ENCODE measurements around the gene CD46.
"Not testable (repeated sequence)": the region's sequence is repeated elsewhere in the genome, so short reads cannot be mapped to it uniquely, and the experiment has no call there.

The CD46 gene

GRCh38 chr1:207751463-207751789 is 428 bp upstream of the CD46 start:
- DNase-seq (ENCODE audit: low read depth): not testable (repeated sequence)

DNA sequence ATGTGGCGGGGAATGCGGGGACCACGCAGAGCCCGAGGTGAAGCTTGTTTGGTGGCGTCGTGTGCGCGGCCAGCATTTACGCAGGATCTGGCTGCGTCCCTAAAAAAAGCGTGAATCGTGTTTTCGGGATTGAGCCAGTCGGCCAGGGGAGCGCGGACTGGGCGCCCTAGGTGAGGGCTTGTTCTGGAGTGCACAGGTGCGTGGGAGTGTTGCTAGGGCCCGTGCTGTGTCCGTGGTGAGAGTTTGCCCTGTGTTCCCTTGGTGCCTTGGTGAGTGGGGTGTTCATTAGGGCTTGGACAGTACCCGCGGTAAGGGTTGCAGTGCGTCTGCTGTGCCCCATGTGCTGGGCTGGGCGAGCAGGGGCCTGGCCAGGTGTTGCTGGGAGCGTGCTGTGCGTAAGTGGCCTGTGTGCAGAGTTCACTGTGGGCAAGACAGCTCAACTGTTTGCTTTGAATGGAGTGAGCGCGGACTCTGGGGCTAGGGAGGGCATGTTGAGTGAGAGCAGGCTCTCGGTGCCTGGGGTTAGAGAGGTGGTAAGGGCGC is 673 bp downstream of the CD46 start:
- no peak for DNase-seq (ENCODE audit: low read depth)

DNA sequence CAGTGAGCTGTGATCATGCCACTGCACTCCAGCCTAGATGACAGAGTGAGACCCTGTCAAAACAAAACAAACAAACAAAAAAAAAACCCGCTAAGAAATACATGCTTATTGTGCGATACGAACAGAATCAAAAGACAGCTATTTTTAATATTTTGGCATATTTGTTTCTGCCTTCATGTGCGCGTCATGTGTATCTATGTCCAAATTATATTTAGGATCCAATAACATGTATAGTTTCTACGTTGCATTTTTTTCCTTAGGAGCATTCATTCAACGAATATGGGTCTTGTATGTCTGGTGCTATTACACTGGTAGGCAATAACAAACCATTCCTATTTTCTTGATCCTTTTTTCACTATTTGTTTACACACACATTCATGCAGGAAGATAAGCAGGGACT is 1.8 kb downstream of the CD46 start:
- DNase-seq (ENCODE audit: low read depth): no peak

DNA sequence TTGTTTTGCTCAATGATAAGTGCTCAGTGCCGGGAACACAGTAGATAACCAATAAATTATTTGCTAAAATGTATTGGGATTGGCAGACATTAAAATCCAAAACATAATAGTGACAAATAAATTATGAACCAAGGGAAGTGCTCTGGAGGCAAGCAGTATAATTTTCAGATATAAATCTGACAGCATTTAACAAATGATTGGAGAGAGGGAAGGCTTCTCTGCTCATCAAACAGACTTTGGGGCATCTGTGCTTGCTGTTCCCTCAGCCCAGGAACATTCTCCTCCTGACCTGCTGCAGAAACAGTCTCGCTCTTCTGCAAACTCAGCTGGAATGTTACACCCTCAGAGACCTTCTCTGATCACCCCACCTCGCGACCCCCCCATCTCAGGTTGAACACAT is 2.2 kb downstream of the CD46 start:
- no peak for DNase-seq (ENCODE audit: low read depth)

DNA sequence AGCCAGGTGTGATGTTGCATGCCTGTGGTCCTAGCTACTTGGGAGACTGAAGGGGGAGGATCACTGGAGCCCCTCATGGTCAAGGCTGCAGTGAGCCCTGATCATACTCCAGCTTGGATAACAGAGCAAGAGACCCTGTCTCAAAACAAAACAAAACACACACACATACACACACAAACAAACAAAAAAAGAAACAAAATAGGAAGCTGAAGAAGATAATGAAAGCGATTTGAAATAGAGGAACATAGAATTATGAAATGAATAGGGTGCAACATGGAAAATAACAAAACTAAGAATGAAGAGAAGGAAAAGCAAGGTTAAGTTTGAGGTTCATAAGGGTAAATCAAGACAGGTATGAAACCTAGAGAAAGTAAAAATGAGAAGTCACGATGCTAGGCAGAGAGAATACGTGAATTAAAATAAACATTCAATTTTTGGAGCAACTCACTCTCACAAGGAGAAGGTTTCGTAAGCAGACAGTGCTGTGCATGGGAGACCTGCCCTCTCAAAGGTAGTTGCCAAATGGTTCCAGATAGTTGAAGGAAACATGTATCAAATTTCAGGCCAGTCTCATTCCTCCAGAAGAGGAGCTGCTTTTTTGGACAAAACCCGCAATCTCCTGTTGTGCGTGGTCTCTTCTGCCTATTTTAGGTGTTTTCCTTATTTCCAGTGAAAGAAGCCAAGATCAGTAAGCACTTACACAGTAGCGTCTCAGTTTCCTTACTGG is 3.3 kb downstream of the CD46 start:
- no peak for DNase-seq (ENCODE audit: low read depth)

DNA sequence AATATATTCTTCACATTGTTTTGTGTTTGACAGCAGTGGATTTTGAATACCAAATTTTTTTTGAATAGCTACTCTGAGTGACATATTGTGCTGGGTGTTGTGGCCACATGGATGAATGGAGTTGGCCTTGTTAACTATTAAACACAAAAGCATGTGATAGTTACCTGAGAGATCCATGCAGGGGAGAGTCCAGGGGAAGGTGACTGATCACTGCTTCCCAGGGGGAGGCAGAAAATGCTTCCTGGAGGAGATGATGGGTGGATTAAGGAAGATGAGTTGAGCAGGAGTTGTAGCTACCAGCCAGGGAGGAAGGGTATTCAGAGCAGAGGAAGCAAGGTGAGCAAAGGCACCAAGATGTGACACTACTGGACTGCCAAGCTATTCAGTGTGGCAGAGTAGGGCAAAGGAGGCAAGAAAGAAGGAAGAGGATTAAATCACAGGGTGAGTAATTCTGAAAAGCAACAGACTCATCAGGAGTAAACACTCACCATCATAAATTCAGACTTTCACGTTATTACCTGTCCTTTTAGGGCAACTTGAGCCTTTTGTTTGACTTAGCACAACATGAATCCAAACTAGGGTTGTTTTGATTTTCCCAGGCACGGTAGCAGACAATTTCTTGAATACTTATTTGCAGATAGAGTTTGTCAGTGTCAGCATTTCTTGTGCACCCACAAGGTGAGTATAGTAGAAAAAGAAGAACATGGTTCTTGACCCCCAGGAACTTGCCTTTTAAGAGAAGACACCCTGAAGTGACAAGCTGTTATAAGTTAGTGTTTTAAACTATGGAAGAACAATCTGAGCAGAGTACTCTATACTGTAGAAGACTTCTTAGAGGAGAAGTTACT is 4.2 kb downstream of the CD46 start:
- no peak for DNase-seq (ENCODE audit: low read depth)

- DNase-seq (ENCODE audit: low read depth): no peak
These were observed 10.8 kb downstream of the CD46 start for GRCh38 chr1:207762622-207763021.

DNA sequence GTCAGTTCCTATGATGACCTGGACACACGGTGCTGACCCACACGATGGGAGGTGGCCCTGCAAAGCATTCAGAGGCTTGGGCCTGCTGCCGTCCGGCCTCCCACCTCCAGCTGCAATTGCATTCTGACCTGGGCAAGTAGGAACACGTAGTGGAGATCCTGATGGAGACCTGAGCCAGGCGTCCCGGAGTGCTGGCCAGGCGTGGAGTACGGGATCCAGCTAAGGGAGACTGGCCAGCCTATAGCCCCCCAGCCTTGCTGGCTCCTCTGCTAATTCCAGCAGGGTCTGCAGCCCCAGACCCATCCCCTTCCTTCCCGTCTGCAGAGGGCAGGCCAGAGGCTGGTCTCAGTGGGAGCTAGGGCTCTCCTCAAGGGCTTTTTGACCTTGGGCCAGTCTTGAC is 11.2 kb downstream of the CD46 start:
- no peak for DNase-seq (ENCODE audit: low read depth)

DNA sequence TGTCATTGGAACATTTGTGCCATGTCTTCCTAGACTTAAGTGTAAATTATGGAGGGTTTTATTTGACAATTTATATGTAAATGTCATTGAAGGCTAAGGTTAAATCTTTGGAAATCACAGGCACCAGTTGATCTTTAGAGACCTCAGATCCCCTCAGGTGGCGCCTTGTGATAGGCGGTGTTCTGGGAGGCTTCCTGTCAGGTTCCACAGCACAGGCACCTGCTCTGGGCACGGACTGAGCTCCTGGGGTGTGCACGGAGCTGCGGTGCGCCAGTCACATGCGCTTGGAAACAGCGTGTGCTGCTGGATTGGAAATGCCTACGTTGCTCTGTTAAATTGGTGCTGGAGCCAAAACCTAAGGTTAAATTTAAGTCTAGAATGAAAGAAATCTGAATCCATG is 12.1 kb downstream of the CD46 start:
- no peak for DNase-seq (ENCODE audit: low read depth)

DNA sequence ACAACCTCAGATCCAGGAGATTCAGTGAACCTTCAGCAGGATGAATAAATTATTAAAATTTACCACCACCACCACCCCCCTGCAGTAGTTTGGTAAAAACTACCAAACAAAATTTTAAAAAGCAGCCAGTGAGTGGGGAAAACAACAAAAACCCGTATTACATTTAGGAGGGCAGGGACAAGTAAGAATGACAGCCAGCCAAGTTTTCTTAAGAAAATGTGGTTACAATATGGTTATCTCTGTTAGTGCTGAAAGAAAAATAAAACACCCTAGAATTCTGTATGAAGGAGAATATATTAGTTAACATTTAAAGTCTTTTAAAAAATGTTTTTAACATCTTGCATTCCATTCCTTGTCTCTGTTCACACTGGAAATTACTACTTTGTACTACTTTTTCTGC is 14.7 kb downstream of the CD46 start:
- DNase-seq (ENCODE audit: low read depth): no peak

DNA sequence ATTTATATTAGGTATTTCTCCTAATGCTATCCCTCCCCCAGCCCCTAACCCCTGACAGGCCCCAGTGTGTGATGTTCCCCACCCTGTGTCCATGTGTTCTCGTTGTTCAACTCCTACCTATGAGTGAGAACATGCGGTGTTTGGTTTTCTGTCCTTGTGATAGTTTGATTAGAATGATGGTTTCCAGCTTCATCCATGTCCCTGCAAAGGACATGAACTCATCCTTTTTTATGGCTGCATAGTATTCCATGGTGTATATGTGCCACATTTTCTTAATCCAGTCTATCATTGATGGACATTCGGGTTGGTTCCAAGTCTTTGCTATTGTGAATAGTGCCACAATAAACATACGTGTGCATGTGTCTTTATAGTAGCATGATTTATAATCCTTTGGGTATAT is 18.7 kb downstream of the CD46 start:
- not testable (repeated sequence) for DNase-seq (ENCODE audit: low read depth)

DNA sequence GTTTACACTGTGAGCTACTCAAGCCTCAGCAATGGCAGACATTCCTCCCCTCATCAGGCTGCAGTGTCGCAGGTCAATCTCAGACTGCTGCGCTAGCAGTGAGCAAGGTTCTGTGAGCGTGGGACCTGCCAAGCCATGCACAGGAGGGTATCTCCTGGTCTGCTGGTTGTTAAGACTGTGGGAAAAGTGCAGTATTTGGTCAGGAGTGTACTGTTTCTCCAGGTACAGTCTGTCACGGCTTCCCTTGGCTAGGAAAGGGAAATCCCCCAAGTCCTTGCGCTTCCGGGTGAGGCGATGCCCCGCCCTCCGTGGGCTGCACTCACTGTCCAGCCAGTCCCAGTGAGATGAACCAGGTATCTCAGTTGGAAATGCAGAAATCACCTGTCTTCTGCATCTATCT is 24.2 kb downstream of the CD46 start:
- not testable (repeated sequence) for DNase-seq (ENCODE audit: low read depth)

DNA sequence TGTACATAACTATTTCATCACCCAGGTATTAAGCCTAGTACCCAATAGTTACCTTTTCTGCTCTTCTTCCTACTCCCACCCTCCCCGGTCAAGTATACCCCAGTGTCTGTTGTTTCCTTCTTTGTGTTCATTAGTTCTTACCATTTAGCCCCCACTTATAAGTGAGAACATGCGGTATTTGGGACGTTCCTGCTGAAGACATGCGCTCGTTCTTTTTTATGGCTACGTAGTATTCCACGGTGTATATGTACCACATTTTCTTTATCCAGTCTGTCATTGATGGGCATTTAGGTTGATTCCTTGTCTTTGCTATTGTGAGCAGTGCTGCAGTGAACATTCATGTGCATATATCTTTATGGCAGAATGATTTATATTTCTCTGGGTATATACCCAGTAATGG is 25.6 kb downstream of the CD46 start:
- DNase-seq (ENCODE audit: low read depth): not testable (repeated sequence)

DNA sequence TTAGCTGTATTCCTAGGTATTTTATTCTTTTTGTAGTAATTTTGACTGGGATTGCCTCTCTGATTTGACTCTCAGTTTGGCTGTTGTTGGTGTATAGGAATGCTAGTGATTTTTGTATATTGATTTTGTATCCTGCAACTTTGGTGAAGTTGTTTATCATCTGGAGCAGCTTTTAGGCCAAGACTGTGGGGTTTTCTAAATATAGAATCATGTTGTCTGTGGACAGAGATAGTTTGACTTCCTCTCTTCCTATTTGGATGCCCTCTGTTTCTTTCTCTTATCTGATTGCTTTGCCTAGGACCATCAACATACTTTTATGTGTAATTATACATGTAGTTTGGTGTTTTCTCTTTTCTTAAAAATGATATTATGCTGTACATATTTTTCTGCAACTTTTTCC is 27.2 kb downstream of the CD46 start:
- DNase-seq (ENCODE audit: low read depth): no peak

DNA sequence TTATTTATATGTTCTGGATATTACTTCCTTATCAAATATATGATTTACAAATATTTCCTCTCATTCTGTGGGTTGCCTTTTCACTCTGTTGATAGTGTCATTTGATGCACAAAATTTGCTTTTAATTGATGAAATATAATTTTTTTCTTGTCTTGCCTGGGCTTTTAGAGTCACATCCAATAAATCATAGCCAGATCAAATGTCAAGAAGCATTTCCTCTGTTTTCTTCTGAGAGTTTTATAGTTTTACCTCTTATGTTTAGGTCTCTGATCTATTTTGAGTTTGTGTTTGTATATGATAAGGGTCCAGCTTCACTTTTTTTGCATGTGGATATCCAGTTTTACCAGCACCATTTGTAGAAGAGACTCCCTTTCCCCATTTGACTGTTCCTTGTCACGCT is 29.5 kb downstream of the CD46 start:
- DNase-seq (ENCODE audit: low read depth): no peak

DNA sequence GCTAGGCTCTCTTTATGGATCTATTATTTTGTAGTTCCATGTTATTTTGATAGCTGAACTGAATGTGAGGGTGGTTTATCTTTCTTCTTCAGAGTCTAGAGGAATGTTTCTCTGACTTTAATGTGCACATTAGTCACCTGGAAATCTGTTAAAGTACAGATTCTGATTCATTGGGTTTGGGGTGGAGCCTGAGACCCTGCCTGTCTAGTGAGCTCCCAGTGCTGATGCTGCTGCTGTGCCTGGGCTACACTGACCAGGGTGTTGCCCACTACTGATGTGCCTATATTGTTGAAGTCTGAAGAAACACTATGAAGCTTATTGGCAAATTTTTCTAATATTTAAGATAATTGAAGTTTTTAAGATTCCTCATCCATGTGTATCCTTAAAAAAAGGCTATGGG is 35.9 kb downstream of the CD46 start:
- DNase-seq (ENCODE audit: low read depth): no peak

DNA sequence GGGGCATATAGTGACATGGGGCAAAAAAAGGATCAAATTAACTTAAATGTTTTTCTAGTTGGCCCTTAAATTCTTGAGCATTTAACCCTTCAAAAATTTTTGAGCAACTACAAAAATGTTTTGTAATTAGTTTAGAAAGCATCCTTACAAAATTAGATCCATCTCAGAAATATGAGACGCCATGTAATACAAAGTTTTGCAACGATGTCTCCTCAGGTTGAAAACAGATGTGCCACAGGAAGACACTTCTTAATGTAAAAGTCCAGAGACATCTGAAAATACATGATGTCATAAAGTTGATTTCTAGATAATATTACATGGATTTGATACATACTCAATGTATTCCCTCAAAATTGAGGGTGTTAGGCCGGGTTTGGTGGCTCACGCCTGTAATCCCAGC is 37.5 kb downstream of the CD46 start:
- DNase-seq (ENCODE audit: low read depth): no peak

DNA sequence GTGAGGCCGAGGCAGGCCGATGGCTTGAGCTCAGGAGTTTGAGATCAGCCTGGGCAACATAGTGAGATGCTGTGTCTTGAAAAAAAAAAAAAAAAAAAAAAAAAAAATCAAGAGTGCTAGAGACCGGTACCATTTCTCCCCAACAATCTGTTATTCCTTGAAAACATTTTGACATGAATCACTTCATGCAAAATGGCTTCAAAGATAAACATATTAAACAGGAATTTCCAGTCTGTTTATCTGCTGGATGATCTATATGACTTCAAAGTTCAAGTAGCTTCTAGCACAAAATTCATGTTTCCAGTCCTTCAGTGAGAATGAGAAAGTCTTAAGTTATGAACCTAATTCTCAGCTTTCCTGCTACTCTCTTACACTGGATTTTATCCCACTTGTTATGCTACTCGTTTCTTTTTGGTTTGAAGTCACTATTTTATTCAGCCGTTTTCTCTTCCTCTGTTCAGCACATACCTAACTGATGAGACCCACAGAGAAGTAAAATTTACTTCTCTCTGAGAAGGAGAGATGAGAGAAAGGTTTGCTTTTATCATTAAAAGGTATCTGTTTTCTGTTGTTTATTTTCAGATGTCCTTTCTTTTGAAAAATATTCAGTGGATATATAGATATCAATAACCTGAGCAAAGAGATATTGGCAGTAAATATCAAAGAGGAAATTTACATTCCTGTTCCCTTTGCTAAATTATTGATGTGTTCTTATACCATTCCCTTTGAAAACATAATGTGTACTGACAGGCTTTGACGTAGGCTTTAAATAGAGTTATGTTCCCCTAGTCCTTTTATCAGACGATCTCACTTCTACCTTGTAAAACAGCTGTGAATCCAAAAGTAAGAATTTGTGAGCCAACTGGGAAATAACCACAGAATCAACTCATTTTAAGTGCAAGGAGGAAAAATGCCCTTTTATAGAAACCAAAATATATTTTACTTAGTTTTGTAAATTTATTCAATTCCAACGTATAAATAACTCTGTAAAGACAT is 38.2 kb downstream of the CD46 start:
- no peak for DNase-seq (ENCODE audit: low read depth)

DNA sequence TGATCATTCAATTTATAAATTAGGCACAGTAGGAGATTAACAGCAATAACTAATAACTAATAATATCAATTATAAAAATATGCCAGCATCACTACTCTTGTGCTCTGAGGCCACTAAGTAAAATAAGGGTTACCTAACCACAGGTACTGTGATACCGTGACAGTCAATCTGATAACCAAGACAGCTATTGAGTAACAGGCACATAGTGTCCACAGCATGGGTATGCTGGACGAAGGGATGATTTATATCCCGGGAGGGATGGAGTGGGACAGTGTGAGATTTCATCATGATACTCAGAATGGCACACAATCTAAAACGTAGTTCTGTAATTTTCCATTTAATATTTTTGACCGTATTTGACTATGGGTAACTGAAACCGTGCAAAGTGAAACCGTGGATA is 39.4 kb downstream of the CD46 start:
- DNase-seq (ENCODE audit: low read depth): no peak

DNA sequence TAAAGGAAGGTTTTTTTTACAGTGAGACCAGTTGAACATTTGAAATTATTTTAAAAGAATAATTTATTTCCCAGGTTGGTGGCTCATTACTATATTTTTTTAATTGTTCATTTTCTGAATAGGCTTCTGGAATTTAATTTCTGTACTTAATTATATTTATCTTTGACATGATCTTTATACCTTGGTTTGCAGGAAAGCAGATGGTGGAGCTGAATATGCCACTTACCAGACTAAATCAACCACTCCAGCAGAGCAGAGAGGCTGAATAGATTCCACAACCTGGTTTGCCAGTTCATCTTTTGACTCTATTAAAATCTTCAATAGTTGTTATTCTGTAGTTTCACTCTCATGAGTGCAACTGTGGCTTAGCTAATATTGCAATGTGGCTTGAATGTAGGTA is 41.5 kb downstream of the CD46 start:
- DNase-seq (ENCODE audit: low read depth): no peak

- DNase-seq (ENCODE audit: low read depth): no peak
These were observed 43.0 kb downstream of the CD46 start for GRCh38 chr1:207794861-207795260.

Measured in stimulated activated CD8-positive, alpha-beta memory T cell treated with anti-CD3 and anti-CD28 coated beads, Interleukin-15, amount 100 ng/mL, for 1 hour (primary cell).